ENCODE data around the gene EXOC4.

- TF ChIP-seq CTCF (IDR thresholded peaks at IDR 0.05) (no peak), POLR2A (IDR thresholded peaks at IDR 0.05) (no peak), POLR2AphosphoS5 (IDR thresholded peaks at IDR 0.05) (no peak), EP300 (IDR thresholded peaks at IDR 0.05; ENCODE audit: low read depth) (no peak)
Measured at GRCh38 chr7:133681529-133681928, 428.7 kb downstream of the EXOC4 start.

All from transverse colon (tissue), 4 donors.